Esophagus (tissue), 2 donors: Measurements from ENCODE around the gene LSP1. TPM values are rescaled to one million over a fixed set of nuclear protein-coding genes. Genes with fewer than 3 reads are reported as not detected.

Experiments
- H3K27ac ChIP-seq, 2 donors: one replicate each; pipeline ENCODE4 v1.5.1; 2013; ENCODE audit warnings: low read depth in 2 of 2, mild to moderate bottlenecking in 2 of 2, inconsistent platforms in 1 of 2, low read length in 1 of 2, moderate library complexity in 1 of 2
- H3K27me3 ChIP-seq, 2 donors: one replicate each; pipeline ENCODE4 v1.6.1; 2013; ENCODE audit warnings: low read length in 2 of 2, control low read depth in 1 of 2, mild to moderate bottlenecking in 1 of 2; ENCODE audit not compliant: insufficient read depth in 2 of 2, control insufficient read depth in 1 of 2
- H3K36me3 ChIP-seq, 2 donors: one replicate each; pipeline ENCODE4 v1.6.1; 2013; ENCODE audit warnings: low read length in 1 of 2; ENCODE audit not compliant: control insufficient read depth in 2 of 2, insufficient read depth in 2 of 2
- H3K4me1 ChIP-seq, 2 donors: one replicate each; pipeline ENCODE4 v1.6.1; 2013; ENCODE audit warnings: low read length in 1 of 2; ENCODE audit not compliant: control insufficient read depth in 2 of 2, insufficient read depth in 2 of 2
- H3K4me3 ChIP-seq, 2 donors: one replicate each; pipeline ENCODE4 v1.5.1; 2013; ENCODE audit warnings: low read length in 2 of 2, mild to moderate bottlenecking in 2 of 2, low read depth in 1 of 2, moderate library complexity in 1 of 2
- H3K9me3 ChIP-seq, 2 donors: one replicate each; pipeline ENCODE4 v1.6.1; 2013; ENCODE audit warnings: mild to moderate bottlenecking in 2 of 2, low read depth in 1 of 2, low read length in 1 of 2, moderate library complexity in 1 of 2; ENCODE audit not compliant: control insufficient read depth in 2 of 2, insufficient read depth in 1 of 2
- WGBS, 2 donors: extraction: QIAGEN DNeasy Blood & Tissue Kit; methylation state at CpG; one replicate each; pipeline ENCODE4 v1.1.7; 2013; 5-methylcytosine and 5-hydroxymethylcytosine counted together
- polyA plus RNA-seq, 2 donors: library from polyadenylated mRNA; stranded (reverse); fragments of 200-250 nt; gene quantifications; one replicate each; pipeline ENCODE4 v1.2.3, GENCODE V29; 2013
- donor health status: healthy with polysubstance abuse.
- donor health status: Bipolar disorder and iron deficiency.

The LSP1 gene
- polyA plus RNA-seq, 2 donors, result 23.7 to 130 TPM

DNA sequence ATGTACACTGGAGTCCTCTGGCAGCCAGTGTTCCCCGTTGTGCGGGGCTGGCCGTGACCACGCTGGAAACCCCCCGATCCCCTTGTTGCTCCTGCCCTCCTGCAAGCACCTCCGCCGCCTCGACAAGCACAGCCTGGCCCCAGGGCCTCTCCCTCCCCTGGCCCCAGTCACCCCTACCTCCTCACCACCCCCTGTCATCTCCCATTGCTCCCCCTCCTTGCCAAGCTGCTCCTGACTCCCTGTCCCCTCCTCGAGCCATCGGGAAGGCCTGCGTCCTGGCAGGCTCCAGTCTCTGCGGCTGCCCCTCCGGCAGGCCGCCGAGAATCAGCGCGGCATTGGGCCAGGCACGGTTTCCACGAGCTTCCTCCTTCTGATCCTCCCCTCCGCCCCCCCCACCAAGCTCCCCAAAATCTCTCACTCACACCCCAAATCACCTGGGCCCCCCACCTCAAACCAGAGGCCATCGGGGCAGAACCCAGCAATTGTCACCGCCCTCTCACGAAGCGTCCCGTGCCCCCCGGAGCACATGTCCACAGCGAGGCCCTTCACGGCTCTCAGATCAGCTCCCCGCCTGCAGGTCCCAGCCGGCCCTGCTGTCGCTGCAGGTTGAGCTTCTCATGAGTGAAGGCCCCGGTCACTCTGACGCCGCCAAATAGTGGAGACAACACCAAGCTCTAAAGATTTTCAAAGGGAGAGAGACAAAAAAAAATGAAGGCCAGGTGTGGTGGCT, 5.7 kb upstream of the LSP1 start:
- no peaks in the 10 kb centered on the region for H3K36me3 ChIP-seq
- peaks cover 0 to 10% of the 10 kb centered on the region in 2 donors for H3K4me1 ChIP-seq
- no peaks in the 10 kb centered on the region for H3K27me3 ChIP-seq
- no peak overlapping the region for H3K27ac ChIP-seq
- H3K9me3 ChIP-seq, result no peaks in the 10 kb centered on the region
- H3K4me3 ChIP-seq, result no peak overlapping the region
- 92 to 93% methylated on average over 34 of the region's 34 CpGs for WGBS, 2 donors

DNA sequence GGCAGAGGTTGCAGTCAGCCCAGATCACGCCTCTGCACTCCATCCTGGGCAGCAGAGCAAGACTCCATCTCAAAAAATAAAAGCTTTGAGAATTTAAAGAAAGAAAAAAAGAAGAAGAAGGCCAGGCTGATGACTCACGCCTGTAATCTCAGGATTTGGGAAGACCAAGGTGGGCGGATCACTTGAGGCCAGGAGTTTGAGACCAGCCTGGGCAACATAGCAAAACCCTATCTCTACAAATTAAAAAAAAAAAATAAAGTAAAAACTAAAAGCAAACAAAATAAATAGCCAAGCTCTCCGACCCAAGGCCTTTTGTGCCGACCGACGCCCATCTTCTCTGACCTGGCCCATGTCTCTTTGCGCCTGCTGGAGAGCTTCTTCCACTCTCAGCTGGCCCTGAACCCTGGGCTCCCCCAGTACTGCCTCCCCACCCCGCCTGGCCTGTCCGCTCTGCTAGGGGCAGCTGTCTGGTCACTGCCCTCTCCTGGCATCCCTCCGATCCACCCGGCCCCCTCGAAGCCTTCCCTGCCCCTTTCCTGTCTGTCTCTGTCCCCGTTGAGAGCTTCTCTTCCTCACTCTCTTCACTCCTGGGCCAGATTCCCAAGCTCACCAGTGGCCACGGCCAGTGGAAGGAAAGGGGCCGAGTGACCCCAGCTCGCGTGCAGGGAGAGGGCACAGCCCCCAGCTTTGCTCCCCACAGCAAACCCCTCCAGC, 4.8 kb upstream of the LSP1 start:
- H3K9me3 ChIP-seq, result no peaks in the 10 kb centered on the region
- H3K27me3 ChIP-seq, result no peaks in the 10 kb centered on the region
- H3K27ac ChIP-seq, result no peak overlapping the region
- WGBS, 2 donors, result 85 to 86% methylated on average over 18 of the region's 18 CpGs
- no peaks in the 10 kb centered on the region for H3K36me3 ChIP-seq
- H3K4me1 ChIP-seq, result peaks cover 0 to 1% of the 10 kb centered on the region in 2 donors
- H3K4me3 ChIP-seq, result no peak overlapping the region

DNA sequence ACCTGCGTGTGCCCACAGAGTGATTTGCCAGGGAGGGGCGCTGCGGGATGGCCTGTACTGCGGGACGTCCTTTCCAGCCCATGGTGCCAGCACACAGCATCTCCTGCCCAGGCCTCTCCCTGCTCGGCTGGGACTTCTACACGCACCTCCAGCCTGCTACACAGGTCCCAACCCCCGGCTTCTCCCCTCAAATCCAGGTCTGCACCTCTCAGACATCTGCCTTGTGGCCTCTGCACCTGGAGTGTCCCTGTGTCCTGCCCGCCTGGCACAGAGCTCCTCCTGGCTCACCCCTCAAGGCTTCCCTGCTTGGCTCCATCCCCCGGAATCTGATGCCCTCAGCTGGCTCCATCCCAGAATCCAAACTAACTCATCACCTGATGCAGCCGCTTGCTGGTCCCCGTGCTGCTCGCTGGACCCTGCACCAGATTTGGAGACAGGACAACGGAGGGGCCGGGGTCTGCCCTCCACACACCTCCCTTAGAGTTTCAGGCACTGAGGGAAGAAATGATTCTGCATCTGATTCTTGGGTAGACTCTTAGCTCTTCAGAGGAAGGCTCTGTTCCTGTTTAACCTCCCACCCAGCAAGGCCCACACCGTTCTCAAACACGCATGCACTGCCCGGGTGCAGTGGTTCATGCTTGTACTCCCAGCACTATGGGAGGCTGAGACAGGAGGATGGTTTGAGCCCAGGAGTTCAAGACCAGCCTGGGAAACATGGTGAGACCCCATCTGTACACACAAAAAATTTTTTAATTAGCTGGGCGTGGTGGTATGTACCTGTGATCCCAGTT, 4.0 kb upstream of the LSP1 start:
- Histone ChIP-seq H3K4me3 (no peak overlapping the region), H3K9me3 (no peaks in the 10 kb centered on the region), H3K4me1 (peaks cover 0 to 5% of the 10 kb centered on the region in 2 donors), H3K36me3 (no peaks in the 10 kb centered on the region), H3K27ac (no peak overlapping the region), H3K27me3 (no peaks in the 10 kb centered on the region)
- WGBS, 2 donors, result 88 to 92% methylated on average over 19 of the region's 19 CpGs

DNA sequence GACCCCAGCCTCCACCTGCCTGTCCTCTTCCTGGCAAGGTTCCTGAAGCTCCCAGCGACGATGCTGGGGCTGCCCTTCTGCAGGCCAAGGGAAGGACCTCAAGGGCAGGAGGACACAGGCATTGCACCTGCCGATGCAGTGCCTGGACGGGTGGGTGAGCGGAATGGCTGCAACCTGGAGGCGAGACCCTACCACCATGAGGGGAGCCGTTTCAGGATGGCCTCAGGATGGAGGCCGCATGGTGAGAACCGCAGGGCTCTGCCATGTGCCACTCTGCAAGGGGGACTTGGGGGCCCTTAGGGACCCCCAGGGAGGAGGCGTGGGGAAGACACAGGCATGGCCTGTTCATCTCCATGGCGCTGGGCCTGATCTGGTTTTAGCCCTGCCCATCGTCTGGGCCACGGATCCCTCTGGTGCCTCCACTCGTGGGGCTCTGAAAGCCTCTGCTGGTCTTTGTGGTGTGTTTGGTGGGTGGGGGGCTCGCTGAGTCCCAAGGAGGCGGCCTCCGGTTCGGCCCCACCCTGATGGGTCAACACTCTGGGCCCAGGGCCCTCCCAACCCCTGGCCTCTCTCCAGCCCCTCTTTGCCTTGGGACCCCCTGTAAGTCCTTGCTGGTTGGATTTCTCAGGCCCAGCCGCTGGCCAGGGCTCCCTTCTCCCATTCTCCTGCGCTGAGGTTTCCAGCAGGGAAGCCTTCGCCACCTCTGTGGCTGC, 1.3 kb upstream of the LSP1 start:
- Histone ChIP-seq H3K4me3 (no peak overlapping the region), H3K27me3 (no peaks in the 10 kb centered on the region), H3K27ac (no peak overlapping the region), H3K9me3 (no peaks in the 10 kb centered on the region), H3K4me1 (peaks cover 0 to 5% of the 10 kb centered on the region in 2 donors), H3K36me3 (no peaks in the 10 kb centered on the region)
- WGBS, 2 donors, result 87 to 92% methylated on average over 17 to 21 of the region's 21 CpGs

DNA sequence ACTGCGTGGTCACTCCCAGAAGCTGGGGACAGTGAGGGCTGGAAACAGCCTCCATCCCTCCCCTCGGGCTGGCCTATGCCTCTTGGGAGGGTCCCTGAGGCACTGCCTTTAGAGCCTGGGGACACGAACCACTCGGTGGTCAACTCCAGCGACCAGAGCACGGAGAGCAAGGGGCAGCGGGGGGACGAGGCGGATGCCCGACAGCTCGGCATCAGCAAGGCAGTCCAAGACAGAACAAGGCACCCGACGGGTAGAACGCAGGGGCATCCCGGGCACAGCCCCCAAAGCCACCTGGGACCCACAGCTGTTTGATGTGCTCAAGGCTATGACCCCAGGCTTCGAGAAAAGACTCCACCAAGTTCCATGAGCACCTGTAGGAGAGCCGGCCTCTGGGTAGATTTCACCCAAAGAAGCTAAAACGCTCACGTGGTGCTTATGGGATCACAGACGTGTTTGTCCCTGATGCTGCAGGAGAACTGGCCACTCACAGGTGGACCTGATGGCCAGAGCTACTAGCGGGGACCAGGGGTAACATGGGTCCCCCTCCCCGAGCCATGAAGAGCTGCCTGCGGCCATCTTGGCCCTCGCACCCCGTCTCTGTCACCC, 510 bp upstream of the LSP1 start:
- Histone ChIP-seq H3K36me3 (no peaks in the 10 kb centered on the region), H3K27ac (peak overlapping the region in 1 of 2 donors; percentile 32), H3K27me3 (no peaks in the 10 kb centered on the region), H3K9me3 (no peaks in the 10 kb centered on the region), H3K4me1 (peaks cover 0 to 5% of the 10 kb centered on the region in 2 donors), H3K4me3 (no peak overlapping the region)
- WGBS, 2 donors, result 83% methylated on average over 25 of the region's 25 CpGs

DNA sequence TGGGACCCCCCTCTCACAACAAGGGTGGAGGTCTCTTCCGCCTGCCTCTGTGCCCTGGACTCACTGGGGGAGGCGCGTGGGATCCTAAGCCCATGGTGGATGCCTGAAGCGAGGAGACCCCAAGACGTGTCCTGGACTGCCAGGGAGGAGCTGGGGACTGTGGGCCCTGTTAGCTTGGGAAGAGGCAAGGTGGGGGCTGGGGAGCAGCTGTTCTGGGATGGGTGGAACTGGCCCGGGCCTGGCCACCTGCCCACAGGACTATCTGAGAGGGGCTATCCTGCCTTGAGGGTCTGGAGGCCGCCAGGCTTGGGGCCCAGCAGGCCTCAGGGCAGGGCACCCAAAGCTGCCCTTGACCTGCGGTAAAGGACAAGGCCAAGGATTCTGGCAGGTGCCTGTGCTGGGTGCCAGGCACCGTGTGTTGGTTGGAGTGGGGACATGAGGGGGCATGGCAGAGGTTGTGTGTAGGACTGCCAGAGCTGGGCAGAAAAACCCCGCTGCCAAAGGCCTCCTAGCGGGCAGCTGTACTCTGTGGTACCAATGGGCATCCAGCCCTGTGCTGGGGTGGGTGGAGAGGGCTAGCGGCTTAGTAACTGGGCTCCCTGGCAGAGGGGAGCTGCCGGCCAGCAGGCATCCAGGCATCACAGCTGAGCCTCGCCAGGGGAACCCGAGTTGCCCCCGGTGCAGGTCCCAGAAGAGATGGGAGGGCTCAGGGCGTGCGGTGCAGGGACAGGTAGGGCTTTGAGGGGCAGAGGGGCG, 670 bp downstream of the LSP1 start:
- H3K27me3 ChIP-seq, result no peaks in the 10 kb centered on the region
- H3K4me3 ChIP-seq, result peak overlapping the region; percentile 28 to 53
- peaks cover 0 to 5% of the 10 kb centered on the region in 2 donors for H3K4me1 ChIP-seq
- H3K36me3 ChIP-seq, result no peaks in the 10 kb centered on the region
- no peaks in the 10 kb centered on the region for H3K9me3 ChIP-seq
- peak overlapping the region; percentile 6 to 14 for H3K27ac ChIP-seq
- 72 to 79% methylated on average over 19 of the region's 19 CpGs for WGBS, 2 donors

DNA sequence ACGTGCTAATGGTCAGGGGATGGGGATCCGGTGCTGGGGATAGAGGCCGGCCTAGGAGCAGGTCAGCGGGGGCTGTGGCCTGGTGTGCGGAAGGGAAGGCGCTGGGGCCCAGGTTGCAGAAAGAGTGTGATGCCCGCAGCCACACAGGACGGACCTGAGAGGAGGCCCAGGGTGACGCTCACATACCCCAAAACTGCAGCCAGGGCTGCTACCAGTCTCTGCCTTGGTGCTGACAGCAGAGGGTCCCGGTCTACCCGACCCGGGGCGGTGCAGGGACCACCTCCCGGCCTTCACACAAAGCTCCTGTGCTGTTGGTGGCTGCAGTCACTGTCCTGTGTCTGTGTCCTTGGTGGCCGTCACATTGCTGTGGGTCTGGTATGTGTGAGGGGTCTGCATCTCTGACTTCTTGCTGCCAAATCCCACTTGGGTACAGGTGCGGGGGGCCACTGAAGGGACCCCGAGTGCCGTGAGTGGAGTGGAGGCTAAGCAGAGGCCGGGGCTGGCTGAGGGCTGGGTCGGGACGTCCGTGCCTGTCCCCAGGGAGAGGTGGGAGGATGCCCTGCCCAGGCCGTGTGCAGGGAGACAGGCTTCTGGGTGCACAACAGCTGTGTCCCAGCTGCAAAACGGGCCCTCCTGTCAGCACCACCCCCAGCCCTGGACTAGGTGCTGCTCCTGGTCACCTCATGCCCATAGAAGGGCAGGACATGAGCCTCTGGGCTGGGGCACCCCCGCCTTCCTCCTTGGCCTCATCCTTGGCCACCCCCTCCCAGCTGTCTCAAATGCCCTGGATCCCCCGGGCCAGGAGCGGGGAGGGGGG, 1.5 kb downstream of the LSP1 start:
- Histone ChIP-seq H3K27ac (no peak overlapping the region), H3K9me3 (no peaks in the 10 kb centered on the region), H3K36me3 (no peaks in the 10 kb centered on the region), H3K4me1 (peaks cover 0 to 5% of the 10 kb centered on the region in 2 donors), H3K27me3 (no peaks in the 10 kb centered on the region), H3K4me3 (peak overlapping the region; percentile 28 to 53)
- 74 to 81% methylated on average over 27 of the region's 27 CpGs for WGBS, 2 donors
